Right renal pelvis (tissue), 4 donors: ENCODE data around the gene SPAG8. TPM values are rescaled to one million over a fixed set of nuclear protein-coding genes. Genes with fewer than 3 reads are reported as not detected.

Source experiments
- DNase-seq, 4 donors: peaks; one replicate each; pipeline ENCODE4 v3.0.0-alpha.2; 2013; ENCODE audit warnings: low read depth in 4 of 4, low spot score in 3 of 4, missing footprints in 1 of 4
- polyA plus RNA-seq, 4 donors: library from polyadenylated mRNA; unstranded; fragments of 120-200 nt; gene quantifications; one replicate each; pipeline ENCODE4 v1.2.1, GENCODE V29; 2013; ENCODE audit not compliant: insufficient read length in 4 of 4

Gene SPAG8
- polyA plus RNA-seq, 4 donors: 4.7 to 6.7 (median 5.4) TPM

GRCh38 chr9:35813434-35814105, 1.5 kb upstream of the SPAG8 start:
- no peak for DNase-seq

DNA sequence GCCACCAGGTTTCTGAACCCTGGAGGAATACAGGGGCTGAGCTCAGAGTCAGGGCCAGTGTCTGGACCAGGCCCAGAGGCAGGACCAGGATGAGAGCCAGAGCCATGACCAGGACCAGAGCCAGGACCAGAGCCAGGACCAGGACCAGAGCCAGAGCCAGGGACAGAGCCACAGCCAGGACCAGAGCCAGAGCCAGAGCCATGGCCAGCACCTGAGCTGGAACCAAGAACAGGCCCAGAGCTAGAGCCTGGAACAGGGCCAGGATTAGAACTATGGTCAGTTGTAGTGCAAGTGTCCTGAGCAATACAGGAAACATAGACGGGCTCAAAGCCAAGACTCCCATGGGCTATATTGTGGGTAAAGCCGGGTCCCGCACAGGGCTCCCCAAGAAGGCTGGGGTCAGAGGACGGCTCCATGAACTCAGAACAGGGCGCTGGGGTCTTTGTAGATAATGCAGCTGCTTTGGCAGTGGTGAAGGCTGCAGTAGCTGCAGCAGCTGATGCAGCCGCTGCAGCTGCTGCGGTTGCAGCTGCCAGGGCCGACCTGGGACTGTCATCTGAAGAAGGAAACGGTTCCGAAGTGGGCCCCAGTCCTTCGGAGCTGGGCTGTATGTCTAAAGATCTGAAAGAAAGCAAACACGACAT, 559 bp downstream of the SPAG8 start:
- DNase-seq: no peak

DNA sequence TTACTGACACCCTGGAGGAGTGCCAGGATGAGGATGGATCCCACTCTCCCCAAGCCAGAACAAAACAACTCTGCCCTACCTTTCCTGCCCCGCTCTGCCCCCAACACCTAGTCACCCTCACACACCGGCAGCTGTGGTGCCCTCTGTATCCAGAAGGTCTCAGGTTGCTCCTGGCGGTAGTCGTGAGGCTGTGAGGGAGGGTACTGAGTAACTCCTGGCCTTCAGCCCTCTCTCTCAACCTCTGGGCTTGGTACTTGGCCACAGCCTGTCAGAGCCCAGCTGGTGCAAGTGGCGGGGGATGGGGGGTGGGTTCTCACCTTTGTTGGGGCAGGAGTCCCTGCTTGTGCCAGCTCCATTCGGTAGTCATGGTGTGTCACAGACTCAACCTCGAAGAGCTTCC, 1.9 kb downstream of the SPAG8 start:
- no peak for DNase-seq

- no peak for DNase-seq
Measured at GRCh38 chr9:35808433-35808832, 3.6 kb downstream of the SPAG8 start.

DNA sequence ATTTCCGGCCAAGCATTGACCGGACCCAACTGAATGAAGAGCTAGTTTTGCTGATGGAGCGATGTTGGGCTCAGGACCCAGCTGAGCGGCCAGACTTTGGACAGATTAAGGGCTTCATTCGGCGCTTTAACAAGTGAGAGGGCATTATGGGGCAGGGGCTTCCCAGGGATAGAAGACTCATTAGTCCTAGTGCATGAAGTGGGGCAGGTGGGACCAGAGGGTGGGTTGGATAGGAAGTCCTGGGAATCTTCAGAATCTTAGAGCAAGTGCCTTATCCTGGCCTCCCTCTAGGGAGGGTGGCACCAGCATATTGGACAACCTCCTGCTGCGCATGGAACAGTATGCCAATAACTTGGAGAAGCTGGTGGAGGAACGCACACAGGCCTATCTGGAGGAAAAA, 6.0 kb downstream of the SPAG8 start:
- DNase-seq: no peak

DNA sequence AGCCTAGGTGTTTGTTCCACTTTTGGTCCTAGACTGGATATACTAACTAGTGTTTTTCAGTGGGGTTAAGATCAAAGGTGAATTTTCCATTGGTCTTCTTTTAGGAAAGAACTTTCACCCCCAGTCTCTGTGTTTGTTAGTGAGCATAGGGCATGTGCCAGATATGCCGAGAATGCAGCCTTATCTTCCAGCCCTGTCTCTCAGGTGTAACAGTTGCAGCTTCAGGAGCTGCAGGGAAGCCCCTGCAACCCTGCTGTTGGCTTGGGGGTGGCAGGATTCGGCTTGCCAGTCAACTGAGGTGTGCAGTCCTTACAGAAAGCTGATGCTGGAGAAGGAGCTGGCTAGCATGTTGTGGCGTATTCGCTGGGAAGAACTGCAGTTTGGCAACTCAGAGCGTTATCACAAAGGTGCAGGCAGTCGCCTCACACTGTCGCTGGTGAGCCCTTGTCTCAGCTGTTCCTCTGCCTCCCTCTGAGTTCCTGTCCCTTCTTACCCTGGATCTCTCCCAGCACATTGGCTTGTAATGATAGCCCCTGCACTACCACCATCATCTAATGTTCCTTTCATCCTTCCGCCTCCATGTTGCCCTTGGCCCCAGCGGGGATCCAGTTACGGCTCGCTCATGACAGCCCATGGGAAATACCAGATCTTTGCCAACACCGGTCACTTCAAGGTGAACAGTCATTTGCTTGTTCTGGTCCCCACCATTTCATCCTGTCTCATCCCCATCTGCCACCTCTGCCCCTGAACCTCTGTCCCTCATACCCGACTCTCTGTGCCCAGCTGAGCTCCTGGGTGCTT, 10.5 kb downstream of the SPAG8 start:
- no peak for DNase-seq

DNA sequence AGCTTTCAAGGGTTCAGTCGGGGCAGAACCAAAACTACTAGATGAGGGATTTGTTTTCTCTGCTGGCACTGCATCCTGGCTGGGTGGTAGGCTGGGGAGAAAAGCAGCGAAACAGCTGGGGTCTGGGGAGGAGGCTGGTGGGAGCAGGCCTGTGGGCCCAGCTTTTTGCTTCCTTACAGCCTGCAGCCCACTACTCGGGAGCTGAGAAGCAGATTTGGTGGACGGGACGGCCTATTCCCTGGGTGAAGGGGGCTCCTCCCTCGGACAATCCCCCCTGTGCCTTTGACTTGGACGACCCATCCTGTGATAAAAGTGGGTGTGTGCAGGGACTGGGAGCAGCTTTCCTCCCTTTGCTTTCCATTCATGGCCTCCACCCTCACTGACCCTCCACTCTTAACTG, 11.5 kb downstream of the SPAG8 start:
- DNase-seq: no peak

GRCh38 chr9:35798658-35799374, 13.2 kb downstream of the SPAG8 start:
- no peak for DNase-seq

- no peak for DNase-seq
Measured at GRCh38 chr9:35797311-35798109, 14.6 kb downstream of the SPAG8 start.

GRCh38 chr9:35795695-35796094, 16.4 kb downstream of the SPAG8 start:
- DNase-seq: no peak

DNA sequence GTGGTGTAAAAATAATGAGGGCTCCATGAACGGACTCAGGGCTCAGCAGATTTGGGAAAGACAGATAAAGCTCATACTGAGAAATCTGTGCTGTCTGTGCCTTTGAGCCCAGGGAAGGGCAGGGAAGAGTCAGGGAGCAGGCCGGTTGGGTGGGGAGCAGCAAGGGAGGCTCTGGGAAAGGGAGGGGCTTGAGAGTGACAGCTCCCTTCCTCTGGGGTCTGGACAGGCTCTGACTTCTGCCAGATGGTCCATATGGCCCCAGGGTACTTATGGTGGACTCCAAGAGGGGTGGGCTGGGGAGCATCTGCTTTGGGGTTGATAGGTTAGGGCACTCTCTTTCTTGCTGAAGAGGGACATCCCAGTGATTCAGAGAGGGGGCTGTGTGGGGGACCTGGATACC, 18.6 kb downstream of the SPAG8 start:
- DNase-seq: no peak

DNA sequence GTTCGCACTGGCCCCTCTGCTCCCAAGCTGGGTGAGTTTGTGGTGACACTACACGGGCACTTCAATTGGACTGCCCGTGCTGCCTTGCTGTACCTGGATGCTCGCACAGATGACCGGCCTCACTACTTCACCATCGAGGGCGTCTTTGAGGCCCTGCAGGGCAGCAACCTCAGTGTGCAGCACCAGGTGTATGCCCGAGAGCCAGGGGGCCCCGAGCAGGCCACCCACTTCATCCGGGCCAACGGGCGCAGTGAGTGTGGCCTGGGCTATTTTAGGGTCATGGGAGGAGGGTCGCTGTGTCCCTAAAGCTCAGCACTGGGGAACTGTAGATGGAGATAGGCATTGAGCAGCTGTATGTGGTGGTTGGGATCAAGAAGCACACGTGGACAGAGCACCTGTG, 19.2 kb downstream of the SPAG8 start:
- no peak for DNase-seq

- no peak for DNase-seq
Measured at GRCh38 chr9:35792024-35792813, 19.8 kb downstream of the SPAG8 start.

DNA sequence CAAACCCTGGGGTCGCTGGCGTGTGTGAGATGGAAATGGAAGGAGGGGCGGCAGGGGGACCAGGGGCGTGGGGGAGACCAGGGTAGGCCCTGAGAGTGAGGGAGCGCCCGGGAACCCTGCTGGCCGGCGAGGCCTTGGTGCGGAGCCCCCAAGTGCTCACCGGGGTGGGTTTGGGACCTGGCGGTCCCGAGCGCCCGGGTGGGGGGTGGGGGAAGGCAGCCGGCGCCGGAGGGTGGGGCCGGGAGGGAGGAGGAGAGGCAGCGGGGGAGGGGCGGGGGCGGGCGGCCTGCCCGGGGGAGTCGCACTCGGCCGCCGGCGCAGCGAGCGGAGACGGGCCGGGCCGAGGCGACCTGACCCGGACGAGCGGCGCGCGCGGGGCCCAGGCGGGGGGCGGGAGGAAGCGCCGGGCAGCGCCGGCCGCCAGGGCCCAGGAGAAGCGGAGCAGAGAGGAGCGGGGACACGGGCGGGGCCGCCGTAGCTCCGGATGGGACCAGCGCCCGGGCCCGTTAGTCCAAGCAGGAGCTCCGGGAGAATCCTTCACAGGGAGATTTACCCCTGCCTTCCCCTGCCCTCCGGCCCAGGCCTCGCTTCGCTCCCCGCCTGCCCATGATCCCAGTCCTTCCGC, 20.7 kb downstream of the SPAG8 start, which contains the start of gene NPR2:
TSS of gene NPR2 (plus strand) at position 295 of the 625 bp plus-strand sequence. CDS start 818 bp downstream, outside the sequence.
- DNase-seq: peak in 1 of 4 donors; percentile 16

DNA sequence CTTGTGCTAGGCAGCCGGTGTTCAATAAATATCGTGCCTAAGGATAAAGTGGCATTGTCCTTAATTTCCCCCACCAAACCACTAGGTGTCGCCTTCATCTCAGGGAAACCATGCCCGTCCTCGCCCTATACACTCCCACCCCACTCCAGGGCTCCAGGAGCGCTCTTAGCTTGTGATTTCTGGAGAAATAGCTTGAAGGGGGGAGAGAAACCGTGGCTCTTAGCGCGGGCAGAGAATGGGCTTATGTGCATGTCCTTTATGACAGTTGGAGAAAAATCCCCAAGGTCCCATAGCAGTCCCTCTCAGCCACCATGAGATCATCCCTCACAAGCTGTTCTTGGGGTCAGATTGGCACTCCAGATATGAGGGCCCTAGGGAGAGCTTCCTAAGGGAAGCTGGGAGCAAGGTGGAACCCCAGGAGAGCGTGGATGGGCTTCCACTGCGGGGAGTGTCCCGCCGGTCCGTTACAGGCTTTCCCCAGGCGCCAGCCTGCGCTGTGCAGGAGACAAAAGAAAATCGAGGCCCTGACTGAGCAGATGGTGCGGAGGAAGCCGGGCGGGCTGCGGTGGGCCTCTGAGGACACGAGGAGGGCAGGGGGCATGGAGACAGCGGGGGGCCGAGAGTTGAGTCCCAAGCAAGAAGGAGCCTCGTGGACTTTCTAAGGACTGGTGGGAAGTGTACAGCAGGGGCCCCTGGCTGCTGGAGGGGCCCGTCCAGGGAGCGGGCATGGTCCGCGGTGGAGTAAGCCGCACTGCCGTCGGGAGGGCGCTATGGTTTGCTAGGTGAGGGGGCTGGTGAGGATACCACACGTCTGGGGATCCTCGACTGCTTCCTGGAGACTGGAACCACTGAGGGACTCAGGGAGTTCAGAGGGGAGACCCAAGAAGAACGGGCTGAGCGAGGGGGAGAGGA, 21.4 kb downstream of the SPAG8 start:
- DNase-seq: peak; percentile 65 to 78 (median 75)

GRCh38 chr9:35790025-35790384, 22.1 kb downstream of the SPAG8 start:
- no peak for DNase-seq

GRCh38 chr9:35789541-35789940, 22.5 kb downstream of the SPAG8 start:
- DNase-seq: no peak

DNA sequence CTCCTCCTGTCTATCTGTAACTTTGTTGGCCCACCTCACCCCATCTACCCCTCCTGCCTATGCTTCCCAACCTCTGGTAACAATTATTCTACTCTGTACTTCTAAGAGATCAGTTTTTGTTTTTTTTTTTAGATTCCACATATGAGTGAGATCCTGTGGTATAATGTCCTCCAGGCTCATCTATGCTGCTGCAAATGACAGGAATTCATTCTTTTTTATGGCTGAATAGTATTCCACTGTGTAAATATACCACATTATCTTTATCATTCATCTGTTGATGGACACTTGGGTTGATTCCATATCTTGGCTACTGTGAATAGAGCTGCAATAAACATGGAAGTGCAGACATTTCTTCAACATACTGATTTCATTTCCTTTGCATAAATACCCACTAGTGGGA, 28.6 kb downstream of the SPAG8 start:
- DNase-seq: no peak
